Stimulated activated CD8-positive, alpha-beta memory T cell treated with anti-CD3 and anti-CD28 coated beads, Interleukin-4, amount 100 ng/mL, for 24 hours (primary cell): ENCODE results near the gene PLPPR3.

ENCODE experiments used
- DNase-seq: peaks from one replicate; pipeline ENCODE4 v3.0.0-alpha.2; 2020; ENCODE audit warnings: low read depth

PLPPR3 gene

GRCh38 chr19:796692-797527 lies 24.8 kb downstream of the PLPPR3 start, which contains the start of gene PTBP1:
Gene PTBP1, plus strand, starts transcription at chr19:797452. Its CDS starts 46 bp downstream, at chr19:797498.
- peak; percentile 98 for DNase-seq

- no peak for DNase-seq
Measured at GRCh38 chr19:795691-796581, 25.8 kb downstream of the PLPPR3 start.

- no peak for DNase-seq
Measured at GRCh38 chr19:795073-795611, 26.6 kb downstream of the PLPPR3 start.

GRCh38 chr19:793806-794205 lies 27.9 kb downstream of the PLPPR3 start:
- DNase-seq: no peak

GRCh38 chr19:792306-792885 lies 29.4 kb downstream of the PLPPR3 start:
- no peak for DNase-seq

GRCh38 chr19:791567-792305 lies 30.0 kb downstream of the PLPPR3 start:
- no peak for DNase-seq

- DNase-seq: no peak
Measured at GRCh38 chr19:791007-791566, 30.7 kb downstream of the PLPPR3 start.

- no peak for DNase-seq
Measured at GRCh38 chr19:789701-790060, 32.1 kb downstream of the PLPPR3 start.

- DNase-seq: no peak
Measured at GRCh38 chr19:788983-789700, 32.6 kb downstream of the PLPPR3 start.

GRCh38 chr19:788686-788982 lies 33.1 kb downstream of the PLPPR3 start:
- no peak for DNase-seq

- DNase-seq: no peak
Measured at GRCh38 chr19:787536-787935, 34.2 kb downstream of the PLPPR3 start.

- DNase-seq: no peak
Measured at GRCh38 chr19:784541-784940, 37.2 kb downstream of the PLPPR3 start.

GRCh38 chr19:782878-783668 lies 38.7 kb downstream of the PLPPR3 start:
- DNase-seq: no peak

GRCh38 chr19:782185-782877 lies 39.4 kb downstream of the PLPPR3 start:
- no peak for DNase-seq

GRCh38 chr19:781800-782184 lies 40.0 kb downstream of the PLPPR3 start:
- no peak for DNase-seq

GRCh38 chr19:780935-781334 lies 40.8 kb downstream of the PLPPR3 start:
- no peak for DNase-seq

- no peak for DNase-seq
Measured at GRCh38 chr19:778910-779653, 42.7 kb downstream of the PLPPR3 start.

GRCh38 chr19:776549-776948 lies 45.2 kb downstream of the PLPPR3 start:
- DNase-seq: no peak
